ENCODE data around the gene SPG21.

Gene SPG21

GRCh38 chr15:64917211-64917610 is 72.5 kb downstream of the SPG21 start:
- Histone ChIP-seq H3K4me1 (ENCODE audit: insufficient read depth, poor library complexity, severe bottlenecking) (peaks cover 4% of the 10 kb centered on the region), H3K27me3 (ENCODE audit: insufficient read depth, poor library complexity, severe bottlenecking) (no peaks in the 10 kb centered on the region), H3K4me3 (ENCODE audit: severe bottlenecking) (no peak overlapping the region), H3K27ac (ENCODE audit: poor library complexity, severe bottlenecking) (no peak overlapping the region), H3K36me3 (ENCODE audit: low read depth) (no peaks in the 10 kb centered on the region), H3K9me3 (ENCODE audit: severe bottlenecking) (no peaks in the 10 kb centered on the region)
- DNase-seq (ENCODE audit: low spot score) (no peak), ATAC-seq (ENCODE audit: low read depth) (no peak)
- TF ChIP-seq, protein P1, sequence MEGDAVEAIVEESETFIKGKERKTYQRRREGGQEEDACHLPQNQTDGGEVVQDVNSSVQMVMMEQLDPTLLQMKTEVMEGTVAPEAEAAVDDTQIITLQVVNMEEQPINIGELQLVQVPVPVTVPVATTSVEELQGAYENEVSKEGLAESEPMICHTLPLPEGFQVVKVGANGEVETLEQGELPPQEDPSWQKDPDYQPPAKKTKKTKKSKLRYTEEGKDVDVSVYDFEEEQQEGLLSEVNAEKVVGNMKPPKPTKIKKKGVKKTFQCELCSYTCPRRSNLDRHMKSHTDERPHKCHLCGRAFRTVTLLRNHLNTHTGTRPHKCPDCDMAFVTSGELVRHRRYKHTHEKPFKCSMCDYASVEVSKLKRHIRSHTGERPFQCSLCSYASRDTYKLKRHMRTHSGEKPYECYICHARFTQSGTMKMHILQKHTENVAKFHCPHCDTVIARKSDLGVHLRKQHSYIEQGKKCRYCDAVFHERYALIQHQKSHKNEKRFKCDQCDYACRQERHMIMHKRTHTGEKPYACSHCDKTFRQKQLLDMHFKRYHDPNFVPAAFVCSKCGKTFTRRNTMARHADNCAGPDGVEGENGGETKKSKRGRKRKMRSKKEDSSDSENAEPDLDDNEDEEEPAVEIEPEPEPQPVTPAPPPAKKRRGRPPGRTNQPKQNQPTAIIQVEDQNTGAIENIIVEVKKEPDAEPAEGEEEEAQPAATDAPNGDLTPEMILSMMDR (IDR thresholded peaks at IDR 0.05; ENCODE audit: poor library complexity, severe bottlenecking): no peak

DNA sequence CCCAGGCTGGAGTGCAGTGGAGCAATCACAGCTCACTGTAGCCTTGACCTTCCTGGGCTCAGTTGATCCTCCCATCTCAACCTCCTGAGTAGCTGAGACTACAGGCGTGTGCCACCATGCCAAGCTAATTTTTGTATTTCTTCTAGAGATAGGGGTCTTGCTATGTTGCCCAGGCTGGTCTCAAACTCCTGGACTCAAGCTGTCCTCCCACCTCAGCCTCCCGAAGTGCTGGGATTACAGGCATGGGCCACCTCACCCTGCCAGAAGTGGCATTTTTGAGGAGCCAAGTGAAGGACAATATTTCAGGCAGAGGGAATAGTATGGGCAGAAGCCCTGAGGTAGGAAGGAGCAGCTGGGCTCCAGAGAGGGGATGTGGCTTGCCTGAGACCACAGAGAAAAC is 73.3 kb downstream of the SPG21 start:
- no peak overlapping the region for H3K27ac ChIP-seq (ENCODE audit: poor library complexity, severe bottlenecking)
- ATAC-seq (ENCODE audit: low read depth): no peak
- peaks cover under 1% of the 10 kb centered on the region for H3K4me1 ChIP-seq (ENCODE audit: insufficient read depth, poor library complexity, severe bottlenecking)
- TF ChIP-seq, protein P1 (IDR thresholded peaks at IDR 0.05; ENCODE audit: poor library complexity, severe bottlenecking): no peak
- H3K9me3 ChIP-seq (ENCODE audit: severe bottlenecking): no peaks in the 10 kb centered on the region
- no peaks in the 10 kb centered on the region for H3K27me3 ChIP-seq (ENCODE audit: insufficient read depth, poor library complexity, severe bottlenecking)
- no peaks in the 10 kb centered on the region for H3K36me3 ChIP-seq (ENCODE audit: low read depth)
- no peak for DNase-seq (ENCODE audit: low spot score)
- no peak overlapping the region for H3K4me3 ChIP-seq (ENCODE audit: severe bottlenecking)

DNA sequence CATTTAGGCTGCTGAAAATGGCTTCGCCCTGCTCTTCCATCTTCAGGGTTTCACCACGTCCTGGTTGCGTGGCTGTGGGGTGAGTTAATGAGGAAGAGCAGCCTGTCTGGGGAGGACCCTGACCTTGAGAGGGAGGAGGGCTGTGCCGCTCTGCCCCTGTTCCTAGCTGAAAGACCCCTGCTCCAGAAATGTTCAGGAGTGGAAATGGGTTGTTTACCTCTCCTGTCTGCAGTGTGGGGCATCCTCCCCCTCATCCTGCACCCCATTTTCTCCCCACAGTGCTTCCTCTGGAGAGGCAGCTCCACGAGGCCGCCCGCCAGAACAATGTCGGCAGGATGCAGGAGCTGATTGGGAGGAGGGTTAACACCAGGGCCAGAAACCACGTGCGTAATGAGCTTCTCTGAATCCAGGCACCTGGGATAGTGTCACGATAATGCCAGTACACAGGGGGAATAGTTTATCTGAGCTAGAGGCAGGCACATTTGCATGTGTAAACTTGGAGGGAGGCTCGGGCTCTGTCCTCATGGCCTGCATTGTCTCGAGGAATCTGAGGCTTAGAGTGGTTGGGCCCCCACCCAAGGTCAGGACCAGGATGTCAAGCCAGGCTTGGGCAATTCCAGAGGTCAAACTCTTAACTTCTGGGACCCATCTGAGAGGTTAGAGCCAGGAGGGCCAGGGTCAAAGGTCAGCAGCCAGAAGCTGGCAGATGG is 74.0 kb downstream of the SPG21 start:
- Histone ChIP-seq H3K4me1 (ENCODE audit: insufficient read depth, poor library complexity, severe bottlenecking) (no peaks in the 10 kb centered on the region), H3K27ac (ENCODE audit: poor library complexity, severe bottlenecking) (no peak overlapping the region), H3K9me3 (ENCODE audit: severe bottlenecking) (no peaks in the 10 kb centered on the region), H3K27me3 (ENCODE audit: insufficient read depth, poor library complexity, severe bottlenecking) (no peaks in the 10 kb centered on the region), H3K4me3 (ENCODE audit: severe bottlenecking) (no peak overlapping the region), H3K36me3 (ENCODE audit: low read depth) (no peaks in the 10 kb centered on the region)
- DNase-seq (ENCODE audit: low spot score) (no peak), ATAC-seq (ENCODE audit: low read depth) (no peak)
- TF ChIP-seq, protein P1 (IDR thresholded peaks at IDR 0.05; ENCODE audit: poor library complexity, severe bottlenecking): no peak

All from RWPE2 (cell line).